HepG2 (cell line): ENCODE measurements around the gene LDAH. TPM values are rescaled to one million over a fixed set of nuclear protein-coding genes. Genes with fewer than 3 reads are reported as not detected.

Source experiments
- ATAC-seq: fragments of 200-7000 bp; cut with Tn5 transposase; 3 replicates; pipeline ENCODE4 v1.9.1; 2020; ENCODE audit warnings: mild to moderate bottlenecking, moderate library complexity
- BruUV-seq: library from RNA; stranded (reverse); fragments of 400-500 nt; replicated peaks from 2 replicates; lab custom pipeline; 2021; lab: Mats Ljungman, UMichigan
- CTCF ChIA-PET: fragments of 300-600 bp; formaldehyde crosslinking; extraction: SDS; loops from one replicate; lab custom pipeline; 2021; ENCODE audit warnings: low total read pairs, inconsistent platforms, low intra/inter-chr PET ratio; lab: Yijun Ruan, JAX
- POLR2A ChIA-PET: fragments of 350-600 bp; sonication (Branson Sonifier 250); formaldehyde crosslinking; loops from one replicate; lab custom pipeline; 2020; ENCODE audit warnings: antibody characterized with exemption, inconsistent platforms; lab: Yijun Ruan, JAX
- DNase-seq: peaks from one replicate; pipeline ENCODE4 v3.0.0-alpha.2; 2015; ENCODE audit warnings: low spot score
- FAIRE-seq: peaks from 3 replicates; lab custom pipeline; 2011; peaks lifted over from hg19 to GRCh38; lab: Jason Lieb, UNC
- H2AFZ ChIP-seq: one replicate; pipeline ENCODE4 v1.6.1; 2011; ENCODE audit warnings: low read length, inconsistent platforms
- H3K27ac ChIP-seq: fragments of 300-600 bp; 3 replicates; pipeline ENCODE4 v1.8.0; 2011; ENCODE audit warnings: mixed run types, mild to moderate bottlenecking, mixed read lengths, low read length, inconsistent platforms; ENCODE audit not compliant: insufficient read depth; ENCODE audit errors: extremely low read length
- H3K27me3 ChIP-seq, 2 experiments: fragments of 200-600 bp in 1 of 2; 2 replicates in 1 of 2; 3 replicates in 1 of 2; pipeline versions ENCODE4 v1.6.0 to v1.8.0; 2011; ENCODE audit warnings: low read length in 2 of 2, mild to moderate bottlenecking in 2 of 2, moderate library complexity in 2 of 2, inconsistent platforms in 1 of 2; ENCODE audit not compliant: insufficient read depth in 2 of 2, control insufficient read depth in 1 of 2
- H3K36me3 ChIP-seq, 2 experiments: fragments of 200-600 bp in 1 of 2; replicated peaks in 1 of 2; 2 replicates in 1 of 2; 3 replicates in 1 of 2; pipeline versions ENCODE4 v1.5.1 to v1.8.0; 2011; ENCODE audit warnings: low read length in 2 of 2, inconsistent platforms in 1 of 2; ENCODE audit not compliant: insufficient read depth in 2 of 2, control insufficient read depth in 1 of 2
- H3K4me1 ChIP-seq: 2 replicates; pipeline ENCODE4 v1.5.1; 2012; ENCODE audit warnings: low read length, inconsistent platforms; ENCODE audit not compliant: insufficient read depth
- H3K4me2 ChIP-seq: 2 replicates; pipeline ENCODE4 v1.6.0; 2011; ENCODE audit warnings: low read depth, low read length, inconsistent platforms
- H3K4me3 ChIP-seq, 3 experiments: fragments of 200-600 bp in 1 of 3; sonication (generic), shearing (Covaris generic) in 1 of 3; replicated peaks in 1 of 3; 2 replicates each; pipeline ENCODE4 v1.5.1; 2011 to 2016; ENCODE audit warnings: low read length in 3 of 3, inconsistent platforms in 2 of 3, low read depth in 2 of 3, mild to moderate bottlenecking in 2 of 3, control low read depth in 1 of 3, mixed read lengths in 1 of 3; ENCODE audit not compliant: insufficient read depth in 1 of 3
- H3K79me2 ChIP-seq: one replicate; pipeline ENCODE4 v1.6.1; 2011; ENCODE audit warnings: low read length, inconsistent platforms; ENCODE audit not compliant: insufficient read depth
- H3K9ac ChIP-seq: 2 replicates; pipeline ENCODE4 v1.6.0; 2011; ENCODE audit warnings: mild to moderate bottlenecking, low read depth, low read length, inconsistent platforms; ENCODE audit not compliant: insufficient read depth
- H3K9me3 ChIP-seq: 2 replicates; pipeline ENCODE4 v1.5.1; 2012; ENCODE audit warnings: mild to moderate bottlenecking, low read length
- H4K20me1 ChIP-seq: 2 replicates; pipeline ENCODE4 v1.6.0; 2011; ENCODE audit warnings: inconsistent platforms, mild to moderate bottlenecking, low read length, moderate library complexity; ENCODE audit not compliant: insufficient read depth
- HNRNPL ChIP-seq: fragments of 200-400 bp; formaldehyde crosslinking; IDR thresholded peaks from 2 replicates; pipeline ENCODE4 v1.6.1; 2017; ENCODE audit warnings: mild to moderate bottlenecking, low read depth, low read length
- HOMEZ ChIP-seq: IDR thresholded peaks from 2 replicates; pipeline ENCODE4 v1.6.1; 2016; ENCODE audit warnings: low read depth
- KDM4B ChIP-seq: sonication (generic); formaldehyde crosslinking; IDR thresholded peaks from 2 replicates; pipeline ENCODE4 v1.4.0; 2020; ENCODE audit warnings: missing genetic modification reagents
- MEIS1 ChIP-seq: sonication (generic); formaldehyde crosslinking; IDR thresholded peaks from 2 replicates; pipeline ENCODE4 v1.9.0; 2021; ENCODE audit warnings: mild to moderate bottlenecking, missing genetic modification reagents, moderate library complexity, borderline replicate concordance
- NCOR1 ChIP-seq: fragments of 200-600 bp; sonication (generic); IDR thresholded peaks from 2 replicates; pipeline ENCODE4 v1.7.0; 2017; ENCODE audit warnings: antibody characterized with exemption, low read length, borderline replicate concordance
- NPAS2 ChIP-seq: sonication (generic); formaldehyde crosslinking; IDR thresholded peaks from 2 replicates; pipeline ENCODE4 v1.8.0; 2022; ENCODE audit warnings: mild to moderate bottlenecking, missing genetic modification reagents, borderline replicate concordance
- SOX13 ChIP-seq, 3 experiments: fragments of 450-650 bp in 1 of 3; sonication (generic) in 1 of 3; formaldehyde crosslinking in 1 of 3; IDR thresholded peaks in 2 of 3; conservative IDR thresholded peaks in 1 of 3; 2 replicates each; pipeline versions ENCODE4 v1.5.0 to v1.6.1; 2016 to 2020; ENCODE audit warnings: antibody characterized with exemption in 1 of 3, mild to moderate bottlenecking in 1 of 3, missing compliant biosample characterization in 1 of 3, missing genetic modification reagents in 1 of 3, moderate library complexity in 1 of 3
- ZFP36L2 ChIP-seq: sonication (generic); formaldehyde crosslinking; IDR thresholded peaks from 2 replicates; pipeline ENCODE4 v1.4.0; 2020; ENCODE audit warnings: missing genetic modification reagents
- ZNF253 ChIP-seq: sonication (generic); formaldehyde crosslinking; IDR thresholded peaks from 2 replicates; pipeline ENCODE4 v1.8.0; 2022; ENCODE audit warnings: mild to moderate bottlenecking, missing genetic modification reagents, borderline replicate concordance
- ZNF577 ChIP-seq: sonication (generic); formaldehyde crosslinking; IDR thresholded peaks from 2 replicates; pipeline ENCODE4 v1.4.0; 2020; ENCODE audit warnings: mild to moderate bottlenecking, low read depth, missing genetic modification reagents, borderline replicate concordance
- ZNF704 ChIP-seq: sonication (generic); formaldehyde crosslinking; IDR thresholded peaks from 2 replicates; pipeline ENCODE4 v1.8.1; 2023; ENCODE audit warnings: mild to moderate bottlenecking, inconsistent platforms, moderate library complexity, missing genetic modification reagents, borderline replicate concordance
- ZNF781 ChIP-seq: sonication (generic); formaldehyde crosslinking; IDR thresholded peaks from 2 replicates; pipeline ENCODE4 v1.5.1; 2020; ENCODE audit warnings: borderline replicate concordance, mild to moderate bottlenecking, missing genetic modification reagents; ENCODE audit errors: not compliant biosample characterization
- ZSCAN25 ChIP-seq: sonication (generic); formaldehyde crosslinking; IDR thresholded peaks from 2 replicates; pipeline ENCODE4 v1.8.0; 2022; ENCODE audit warnings: mild to moderate bottlenecking, missing genetic modification reagents
- WGBS: methylation state at CpG from one replicate; pipeline ENCODE4 v1.1.6; 2017; ENCODE audit warnings: low lambda C conversion rate; 5-methylcytosine and 5-hydroxymethylcytosine counted together
- in situ Hi-C: cut with HindIII; loops from 2 replicates; pipeline ENCODE4 v1.10.0; 2017; ENCODE audit warnings: low pct_unique_long_range_greater_than_20kb; ENCODE audit not compliant: extremely low pct_ligation_motif_present
- intact Hi-C: fragments of 100-400 bp; cut with micrococcal nuclease; formaldehyde crosslinking; loops from one replicate; pipeline ENCODE4 v1.10.0; 2022; ENCODE audit not compliant: unreplicated experiment
- polyA plus RNA-seq, 8 experiments: library from polyadenylated mRNA; depleted of rRNA in 3 of 8; stranded (reverse) in 7 of 8; unstranded in 1 of 8; fragments of >200 nt; fragmentation: Illumina TruSeq in 4 of 8; extraction: Trizol in 4 of 8; gene quantifications; 2 replicates each; pipeline versions ENCODE4 v1.2.1 to v1.2.3, GENCODE V29; 2011 to 2016; ENCODE audit warnings: low read depth in 4 of 8, missing spikeins in 1 of 8, mixed read lengths in 1 of 8; ENCODE audit not compliant: insufficient read depth in 1 of 8
- total RNA-seq, 5 experiments: library from RNA; depleted of rRNA; stranded (reverse); fragments of >200 nt; fragmentation: Illumina TruSeq; extraction: Trizol; gene quantifications; 2 replicates each; pipeline ENCODE4 v1.2.3, GENCODE V29; 2016; ENCODE audit warnings: low read depth in 1 of 5
- TF ChIP-seq, protein P1 (sequence below): sonication (generic); formaldehyde crosslinking; IDR thresholded peaks from 2 replicates; pipeline ENCODE4 v1.8.1; 2023; ENCODE audit warnings: mild to moderate bottlenecking, missing genetic modification reagents
- TF ChIP-seq, protein P2 (sequence below): sonication (generic); formaldehyde crosslinking; IDR thresholded peaks from 2 replicates; pipeline ENCODE4 v1.5.0; 2020; ENCODE audit warnings: mild to moderate bottlenecking, missing genetic modification reagents, moderate library complexity

The LDAH gene
- total and polyA plus RNA-seq, 2 of the 13 experiments (the other 11 are each of a cell fraction or from before 2014, with no cell fraction given), result 28.8 to 46.2 TPM

DNA sequence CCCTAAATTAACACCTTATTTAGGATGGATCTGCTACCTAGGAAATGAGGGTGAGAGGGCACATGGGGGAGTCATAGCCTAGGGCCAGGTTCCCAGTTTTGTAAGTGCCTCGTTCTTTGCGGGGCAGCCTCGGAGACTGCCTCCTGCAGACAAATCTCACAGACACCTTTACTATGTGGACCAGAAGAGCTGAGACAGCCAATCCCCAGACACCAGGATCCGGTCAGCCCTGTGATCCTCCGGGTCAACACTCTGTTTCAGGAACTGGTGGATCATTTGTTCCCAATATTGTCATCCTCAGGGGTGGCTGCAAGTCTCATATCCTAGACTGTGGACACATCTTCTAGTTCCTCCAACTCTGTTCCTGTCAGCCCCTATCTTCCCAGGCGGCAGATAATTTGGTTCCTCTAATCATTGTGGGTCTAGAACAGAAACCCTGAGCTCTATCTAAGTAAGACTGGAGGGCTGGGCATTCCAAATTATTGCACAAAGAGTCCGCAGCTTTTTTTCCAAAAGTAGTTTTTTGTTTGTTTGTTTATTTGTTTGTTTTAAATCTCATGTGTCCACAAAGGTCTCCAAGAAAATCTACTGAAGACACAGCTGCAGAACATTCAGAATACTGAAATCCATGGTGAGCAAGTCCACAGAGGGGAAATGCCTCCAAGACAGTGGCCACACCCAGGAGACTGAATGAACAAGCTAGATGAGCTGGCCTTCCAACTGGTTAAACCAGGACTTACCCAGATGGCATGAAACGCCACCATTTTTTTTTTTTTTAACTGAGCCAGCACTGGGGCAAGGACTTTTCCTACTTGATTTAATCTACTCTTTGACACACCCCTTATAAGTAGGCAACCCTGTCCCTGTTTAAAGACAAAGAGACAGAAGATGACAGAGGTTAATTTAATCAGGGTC is 162.1 kb downstream of the LDAH start:
- FAIRE-seq (no peak), ATAC-seq (no peak), DNase-seq (no peak)
- WGBS, result 24% methylated on average over 4 of the region's 8 CpGs
- ChIA-PET POLR2A (interaction anchor here (1.2 to 8.5 kb wide), 3 partner anchors 9 to 338 kb away, joined by 4 to 216 read pairs (median 23); partner anchors contain the start of gene HS1BP3), CTCF (interaction anchor here (1.0 to 3.2 kb wide), 5 partner anchors 16 to 302 kb away, joined by 3 to 61 read pairs (median 8); no protein-coding TSS in a partner anchor)
- H3K27me3 ChIP-seq, result peaks cover 23 to 69% of the 10 kb centered on the region in 2 experiments; a peak in 4 of 5 replicates
- no peaks in the 10 kb centered on the region for H4K20me1 ChIP-seq
- in situ Hi-C loops, result loop anchor here (10.0 to 25.0 kb wide), 2 partner anchors 302 to 504 kb away; no protein-coding TSS in a partner anchor
- no peak overlapping the region for H3K4me3 ChIP-seq
- H3K79me2 ChIP-seq, result no peaks in the 10 kb centered on the region
- H3K36me3 ChIP-seq, result no peaks in the 10 kb centered on the region
- BruUV-seq, result no TSS peak
- no peak overlapping the region for H2AFZ ChIP-seq
- H3K4me1 ChIP-seq, result peaks cover 37% of the 10 kb centered on the region
- no peak overlapping the region for H3K27ac ChIP-seq
- no peaks in the 10 kb centered on the region for H3K9me3 ChIP-seq
- intact Hi-C loops, result loop anchor here (1.0 to 10.0 kb wide), 4 partner anchors 16 to 654 kb away; no protein-coding TSS in a partner anchor
- no peak overlapping the region for H3K4me2 ChIP-seq
- H3K9ac ChIP-seq, result no peak overlapping the region
- no peak for TF ChIP-seq HOMEZ (CRISPR knock-in tag)
- TF ChIP-seq ZNF577 (CRISPR knock-in tag), result no peak
- TF ChIP-seq, protein P1, sequence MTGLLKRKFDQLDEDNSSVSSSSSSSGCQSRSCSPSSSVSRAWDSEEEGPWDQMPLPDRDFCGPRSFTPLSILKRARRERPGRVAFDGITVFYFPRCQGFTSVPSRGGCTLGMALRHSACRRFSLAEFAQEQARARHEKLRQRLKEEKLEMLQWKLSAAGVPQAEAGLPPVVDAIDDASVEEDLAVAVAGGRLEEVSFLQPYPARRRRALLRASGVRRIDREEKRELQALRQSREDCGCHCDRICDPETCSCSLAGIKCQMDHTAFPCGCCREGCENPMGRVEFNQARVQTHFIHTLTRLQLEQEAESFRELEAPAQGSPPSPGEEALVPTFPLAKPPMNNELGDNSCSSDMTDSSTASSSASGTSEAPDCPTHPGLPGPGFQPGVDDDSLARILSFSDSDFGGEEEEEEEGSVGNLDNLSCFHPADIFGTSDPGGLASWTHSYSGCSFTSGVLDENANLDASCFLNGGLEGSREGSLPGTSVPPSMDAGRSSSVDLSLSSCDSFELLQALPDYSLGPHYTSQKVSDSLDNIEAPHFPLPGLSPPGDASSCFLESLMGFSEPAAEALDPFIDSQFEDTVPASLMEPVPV, result no peak
- no peak for TF ChIP-seq HNRNPL
- no peak for TF ChIP-seq NPAS2 (CRISPR knock-in tag)
- TF ChIP-seq ZFP36L2, result no peak
- TF ChIP-seq ZNF781 (CRISPR knock-in tag), result no peak
- no peak for TF ChIP-seq NCOR1
- no peak for TF ChIP-seq ZSCAN25
- no peak for TF ChIP-seq ZNF253 (CRISPR knock-in tag)
- no peak for TF ChIP-seq KDM4B
- TF ChIP-seq, protein P2, sequence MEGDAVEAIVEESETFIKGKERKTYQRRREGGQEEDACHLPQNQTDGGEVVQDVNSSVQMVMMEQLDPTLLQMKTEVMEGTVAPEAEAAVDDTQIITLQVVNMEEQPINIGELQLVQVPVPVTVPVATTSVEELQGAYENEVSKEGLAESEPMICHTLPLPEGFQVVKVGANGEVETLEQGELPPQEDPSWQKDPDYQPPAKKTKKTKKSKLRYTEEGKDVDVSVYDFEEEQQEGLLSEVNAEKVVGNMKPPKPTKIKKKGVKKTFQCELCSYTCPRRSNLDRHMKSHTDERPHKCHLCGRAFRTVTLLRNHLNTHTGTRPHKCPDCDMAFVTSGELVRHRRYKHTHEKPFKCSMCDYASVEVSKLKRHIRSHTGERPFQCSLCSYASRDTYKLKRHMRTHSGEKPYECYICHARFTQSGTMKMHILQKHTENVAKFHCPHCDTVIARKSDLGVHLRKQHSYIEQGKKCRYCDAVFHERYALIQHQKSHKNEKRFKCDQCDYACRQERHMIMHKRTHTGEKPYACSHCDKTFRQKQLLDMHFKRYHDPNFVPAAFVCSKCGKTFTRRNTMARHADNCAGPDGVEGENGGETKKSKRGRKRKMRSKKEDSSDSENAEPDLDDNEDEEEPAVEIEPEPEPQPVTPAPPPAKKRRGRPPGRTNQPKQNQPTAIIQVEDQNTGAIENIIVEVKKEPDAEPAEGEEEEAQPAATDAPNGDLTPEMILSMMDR (CRISPR knock-in tag), result no peak
- TF ChIP-seq SOX13 (IDR thresholded peaks at IDR 0.05), result no peak
- TF ChIP-seq SOX13 (CRISPR knock-in tag; conservative IDR thresholded peaks at IDR 0.05 in 1 of 2, IDR thresholded peaks at IDR 0.05 in 1 of 2), result no peak
- TF ChIP-seq ZNF704 (CRISPR knock-in tag), result no peak
- TF ChIP-seq MEIS1 (CRISPR knock-in tag), result no peak
